K562 (cell line): ENCODE results near the gene UBE2N. TPM values are rescaled to one million over a fixed set of nuclear protein-coding genes. Genes with fewer than 3 reads are reported as not detected.
A peak's percentile ranks its signal among the peaks of the same experiment; 100 is the strongest.

Experiments
- ARID4B ChIP-seq: sonication (generic); formaldehyde crosslinking; IDR thresholded peaks from 2 replicates; pipeline ENCODE4 v1.8.0; 2022; ENCODE audit warnings: mild to moderate bottlenecking, missing genetic modification reagents
- E2F1 ChIP-seq: sonication (generic); formaldehyde crosslinking; IDR thresholded peaks from 2 replicates; pipeline ENCODE4 v1.8.1; 2023; ENCODE audit warnings: mild to moderate bottlenecking, missing genetic modification reagents, moderate library complexity
- FOXM1 ChIP-seq, 2 experiments: fragments of 450-650 bp in 1 of 2; sonication (generic) in 1 of 2; formaldehyde crosslinking in 1 of 2; IDR thresholded peaks; 2 replicates each; pipeline versions ENCODE4 v1.6.1 to v1.9.0; 2017 to 2022; ENCODE audit warnings: low read depth in 2 of 2, mild to moderate bottlenecking in 2 of 2, missing genetic modification reagents in 1 of 2, moderate library complexity in 1 of 2
- HINFP ChIP-seq: fragments of 450-650 bp; conservative IDR thresholded peaks from 2 replicates; pipeline ENCODE4 v1.6.1; 2016; ENCODE audit warnings: missing genetic modification characterization, low read depth, mild to moderate bottlenecking, control low read depth, missing compliant biosample characterization
- KLF6 ChIP-seq: fragments of 250-450 bp; sonication (Bioruptor Pico); IDR thresholded peaks from 2 replicates; pipeline ENCODE4 v1.4.0; 2020; ENCODE audit warnings: mild to moderate bottlenecking, moderate library complexity, borderline replicate concordance
- MBD2 ChIP-seq: sonication (generic); IDR thresholded peaks from 2 replicates; pipeline ENCODE4 v1.6.1; 2016; ENCODE audit warnings: low read depth, borderline replicate concordance
- MCM7 ChIP-seq, 2 experiments: fragments of 450-650 bp; IDR thresholded peaks; 2 replicates each; pipeline ENCODE4 v1.6.1; 2016 to 2018
- PKNOX1 ChIP-seq: fragments of 450-650 bp; IDR thresholded peaks from 2 replicates; pipeline ENCODE4 v1.6.1; 2016
- SRSF1 ChIP-seq: fragments of 200-400 bp; formaldehyde crosslinking; IDR thresholded peaks from 2 replicates; pipeline ENCODE4 v1.6.1; 2017; ENCODE audit warnings: mild to moderate bottlenecking, low read depth, low read length, moderate library complexity
- TFE3 ChIP-seq: fragments of 450-650 bp; formaldehyde crosslinking; IDR thresholded peaks from 2 replicates; pipeline ENCODE4 v1.4.0; 2020; ENCODE audit warnings: mild to moderate bottlenecking, mixed read lengths
- U2AF1 ChIP-seq: fragments of 200-400 bp; formaldehyde crosslinking; optimal IDR thresholded peaks from 2 replicates; pipeline ENCODE3; 2017; ENCODE audit warnings: mild to moderate bottlenecking, low read depth, low read length, moderate library complexity
- ZNF395 ChIP-seq: fragments of 200-800 bp; sonication (Bioruptor generic); IDR thresholded peaks from 2 replicates; pipeline ENCODE4 v1.6.1; 2017; ENCODE audit warnings: missing genetic modification characterization, missing compliant biosample characterization
- ZNF584 ChIP-seq: fragments of 200-800 bp; sonication (Bioruptor generic); IDR thresholded peaks from 2 replicates; pipeline ENCODE4 v1.6.1; 2016; ENCODE audit warnings: low read depth, mild to moderate bottlenecking, missing genetic modification characterization, missing compliant biosample characterization
- ZNF764 ChIP-seq: fragments of 250-450 bp; sonication (Bioruptor Pico); IDR thresholded peaks from 2 replicates; pipeline ENCODE4 v1.4.0; 2020; ENCODE audit warnings: low read depth, mild to moderate bottlenecking, moderate library complexity
- polyA plus RNA-seq, 8 experiments: library from polyadenylated mRNA; depleted of rRNA in 4 of 8; stranded (reverse) in 5 of 8; unstranded in 3 of 8; fragments of >200 nt; fragmentation: Nextera tagmentation in 2 of 8; fragmentation: Illumina TruSeq in 1 of 8; extraction: Ambion mirVana in 2 of 8; extraction: Trizol in 1 of 8; gene quantifications; 2 replicates each; pipeline versions ENCODE4 v1.2.1 to v1.2.3, GENCODE V29; 2011 to 2014; ENCODE audit warnings: inconsistent platforms in 1 of 8, missing spikeins in 1 of 8
- total RNA-seq, 7 experiments: library from RNA; depleted of rRNA in 6 of 7; stranded (reverse); fragments of >200 nt in 6 of 7; fragmentation: Illumina TruSeq in 2 of 7; extraction: Trizol in 2 of 7; gene quantifications; 2 replicates each; pipeline versions ENCODE4 v1.2.1 to v1.2.3, GENCODE V29; 2011 to 2021; ENCODE audit warnings: low replicate concordance in 1 of 7

UBE2N gene
- total and polyA plus RNA-seq, 9 of the 15 experiments (the other 6 are each of a cell fraction or from before 2014, with no cell fraction given) = 189 to 826 (median 260) TPM

GRCh38 chr12:93467351-93468007 lies 25.7 kb upstream of the UBE2N start, which contains the start of gene MRPL42 (continued):
- peak; percentile 77 for TF ChIP-seq ARID4B (CRISPR knock-in tag)
- TF ChIP-seq FOXM1 (IDR thresholded peaks at IDR 0.05; ENCODE audit: low read depth) = no peak
- TF ChIP-seq FOXM1 (CRISPR knock-in tag; IDR thresholded peaks at IDR 0.05; ENCODE audit: low read depth) = no peak
- TF ChIP-seq KLF6 (CRISPR knock-in tag) = peak; percentile 68; the same call in 1 of the 2 replicates
- no peak for TF ChIP-seq ZNF584 (CRISPR knock-in tag)
- TF ChIP-seq TFE3 (CRISPR knock-in tag) = no peak
- no peak for TF ChIP-seq MCM7 (IDR thresholded peaks at IDR 0.05)
- TF ChIP-seq PKNOX1 = no peak
- TF ChIP-seq E2F1 (CRISPR knock-in tag) = peak; percentile 85
- no peak for TF ChIP-seq ZNF764 (CRISPR knock-in tag)
- TF ChIP-seq ZNF395 (CRISPR knock-in tag) = peak; percentile 90; the same call in 1 of the 2 replicates
- TF ChIP-seq SRSF1 = no peak
- no peak for TF ChIP-seq U2AF1
- peak; percentile 72; the same call in 1 of the 2 replicates for TF ChIP-seq HINFP (tag)
- 0 out of 2 replicates have a peak, but pooled peaks have one; percentile 70 for TF ChIP-seq MBD2
